CD14-positive monocyte (primary cell): ENCODE measurements around the gene SHD. TPM values are rescaled to one million over a fixed set of nuclear protein-coding genes. Genes with fewer than 3 reads are reported as not detected.
A peak's percentile ranks its signal among the peaks of the same experiment; 100 is the strongest.

ENCODE experiments used
- DNase-seq, 3 donors: peaks; one replicate each; pipeline ENCODE4 v3.0.0-alpha.2; 2011 to 2022
- H2AFZ ChIP-seq: 2 replicates; pipeline ENCODE4 v1.6.0; 2012; ENCODE audit warnings: mild to moderate bottlenecking, low read depth, low read length, inconsistent platforms; ENCODE audit not compliant: insufficient read depth, poor library complexity, severe bottlenecking
- H3K27ac ChIP-seq, 2 donors: 1 replicate in 1 of 2; 2 replicates in 1 of 2; pipeline ENCODE4 v1.5.1; 2012 to 2013; ENCODE audit warnings: low read length in 2 of 2, control low read depth in 1 of 2, inconsistent platforms in 1 of 2, low read depth in 1 of 2, mild to moderate bottlenecking in 1 of 2
- H3K27me3 ChIP-seq, 2 donors: one replicate each; pipeline versions ENCODE4 v1.6.0 to v1.6.1; 2011 to 2013; ENCODE audit warnings: low read length in 2 of 2; ENCODE audit not compliant: control insufficient read depth in 2 of 2, insufficient read depth in 2 of 2
- H3K36me3 ChIP-seq, 2 donors: replicated peaks in 1 of 2; 1 replicate in 1 of 2; 2 replicates in 1 of 2; pipeline versions ENCODE4 v1.5.1 to v1.6.1; 2012 to 2013; ENCODE audit warnings: low read length in 2 of 2, control low read depth in 1 of 2, inconsistent platforms in 1 of 2, mild to moderate bottlenecking in 1 of 2; ENCODE audit not compliant: insufficient read depth in 2 of 2, control insufficient read depth in 1 of 2
- H3K4me1 ChIP-seq, 2 donors: 1 replicate in 1 of 2; 2 replicates in 1 of 2; pipeline versions ENCODE4 v1.5.1 to v1.6.1; 2012 to 2013; ENCODE audit warnings: low read length in 2 of 2, control low read depth in 1 of 2, inconsistent platforms in 1 of 2, mild to moderate bottlenecking in 1 of 2, moderate library complexity in 1 of 2; ENCODE audit not compliant: insufficient read depth in 2 of 2, control insufficient read depth in 1 of 2
- H3K4me2 ChIP-seq: replicated peaks from 2 replicates; pipeline ENCODE3; 2012; ENCODE audit warnings: low read length, moderate library complexity, mild to moderate bottlenecking; ENCODE audit not compliant: poor library complexity, severe bottlenecking; ENCODE audit errors: extremely low read depth
- H3K4me3 ChIP-seq, 3 experiments: fragments of 200-600 bp in 1 of 3; sonication (generic) in 1 of 3; replicated peaks in 1 of 3; 1 replicate in 2 of 3; 2 replicates in 1 of 3; pipeline ENCODE4 v1.5.1; 2011 to 2013; ENCODE audit warnings: low read length in 3 of 3, mild to moderate bottlenecking in 3 of 3, control low read depth in 2 of 3, low read depth in 2 of 3, inconsistent platforms in 1 of 3, moderate library complexity in 1 of 3
- H3K79me2 ChIP-seq: 2 replicates; pipeline ENCODE4 v1.6.0; 2012; ENCODE audit warnings: mild to moderate bottlenecking, control low read depth, inconsistent platforms, low read length, moderate library complexity; ENCODE audit not compliant: insufficient read depth
- H3K9ac ChIP-seq: 2 replicates; pipeline ENCODE4 v1.6.0; 2017; ENCODE audit warnings: low read length, mild to moderate bottlenecking; ENCODE audit not compliant: insufficient read depth, poor library complexity, severe bottlenecking
- H3K9me3 ChIP-seq, 2 donors: replicated peaks in 1 of 2; 1 replicate in 1 of 2; 2 replicates in 1 of 2; pipeline versions ENCODE4 v1.5.1 to v1.6.1; 2012 to 2013; ENCODE audit warnings: low read length in 2 of 2, control low read depth in 1 of 2; ENCODE audit not compliant: control insufficient read depth in 1 of 2, insufficient read depth in 1 of 2
- H4K20me1 ChIP-seq: 2 replicates; pipeline ENCODE4 v1.6.0; 2012; ENCODE audit warnings: mild to moderate bottlenecking, low read length, control low read depth, moderate library complexity; ENCODE audit not compliant: insufficient read depth
- H3K27ac Mint-ChIP-seq, 7 donors: one replicate each; pipeline ENCODE4 v1.8.0; 2020; ENCODE audit warnings: mild to moderate bottlenecking in 7 of 7, mixed read lengths in 7 of 7, moderate library complexity in 6 of 7, inconsistent platforms in 2 of 7
- H3K27me3 Mint-ChIP-seq, 3 donors: one replicate each; pipeline ENCODE4 v1.8.0; 2021 to 2022; ENCODE audit warnings: low read depth in 3 of 3, mild to moderate bottlenecking in 3 of 3, mixed read lengths in 3 of 3, moderate library complexity in 3 of 3, inconsistent platforms in 1 of 3
- H3K36me3 Mint-ChIP-seq, 2 donors: one replicate each; pipeline ENCODE4 v1.8.0; 2020; ENCODE audit warnings: mixed read lengths in 2 of 2, inconsistent platforms in 1 of 2, mild to moderate bottlenecking in 1 of 2
- H3K4me1 Mint-ChIP-seq: one replicate; pipeline ENCODE4 v1.8.0; 2020; ENCODE audit warnings: mild to moderate bottlenecking, mixed read lengths
- H3K4me3 Mint-ChIP-seq, 2 donors: one replicate each; pipeline ENCODE4 v1.8.0; 2020; ENCODE audit warnings: mild to moderate bottlenecking in 2 of 2, mixed read lengths in 2 of 2, moderate library complexity in 1 of 2
- H3K9me3 Mint-ChIP-seq, 7 donors: one replicate each; pipeline ENCODE4 v1.8.0; 2020 to 2022; ENCODE audit warnings: mixed read lengths in 7 of 7, mild to moderate bottlenecking in 6 of 7, moderate library complexity in 6 of 7, inconsistent platforms in 2 of 7
- WGBS: methylation state at CpG from one replicate; pipeline ENCODE4 v1.1.5; 2013; ENCODE audit warnings: missing lambda C conversion rate; ENCODE audit not compliant: insufficient coverage; 5-methylcytosine and 5-hydroxymethylcytosine counted together
- intact Hi-C, 2 donors: fragments of 100-400 bp; cut with micrococcal nuclease; formaldehyde crosslinking; loops; one replicate each; pipeline versions ENCODE4 v1.15.0 to v1.15.1; 2023
- polyA plus RNA-seq, 3 donors: library from polyadenylated mRNA; depleted of rRNA in 1 of 3; unstranded in 2 of 3; stranded (reverse) in 1 of 3; fragments of 300-500 nt in 2 of 3; fragments of >200 nt in 1 of 3; fragmentation: Illumina TruSeq in 2 of 3; gene quantifications; 1 replicate in 2 of 3; 2 replicates in 1 of 3; pipeline ENCODE4 v1.2.3, GENCODE V29; 2012 to 2021
- TF ChIP-seq, protein P1 (sequence below): fragments of 200-600 bp; IDR thresholded peaks from one replicate; pipeline ENCODE4 v1.8.0; 2022; ENCODE audit warnings: antibody characterized with exemption, mild to moderate bottlenecking

SHD gene
- polyA plus RNA-seq, 3 donors, result not detected

DNA sequence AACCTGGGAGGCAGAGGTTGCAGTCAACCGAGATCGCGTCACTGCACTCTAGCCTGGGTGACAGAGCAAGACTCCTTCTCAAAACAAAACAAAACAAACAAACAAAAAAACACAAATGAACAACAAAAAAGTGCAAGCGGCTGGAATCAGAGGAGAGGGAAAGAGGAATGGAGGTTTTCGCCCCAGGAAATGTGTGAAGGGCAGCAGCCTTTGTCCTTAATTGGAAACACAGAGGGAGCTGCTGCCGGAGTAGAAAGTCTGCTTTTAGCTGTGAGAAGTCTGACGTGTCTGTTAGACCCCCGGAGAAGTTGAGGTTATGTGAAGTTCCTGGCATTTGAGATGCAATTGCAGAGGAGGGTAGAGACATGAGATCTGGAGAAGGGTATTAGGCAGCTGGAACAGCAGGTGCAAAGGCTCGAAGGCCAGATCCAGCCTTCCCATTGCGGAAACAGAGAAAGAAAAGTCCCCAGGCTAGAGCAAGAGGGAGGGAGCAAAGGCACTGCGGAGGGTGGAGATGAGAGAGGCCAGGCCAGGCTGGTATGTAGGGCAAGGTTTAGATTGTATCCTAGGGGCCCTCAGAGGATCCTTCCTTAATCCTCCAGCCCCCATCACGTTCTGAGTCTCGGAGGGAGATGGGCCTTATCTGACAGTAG lies 22.6 kb downstream of the SHD start:
- no peak overlapping the region for H3K9ac ChIP-seq
- H3K36me3 ChIP-seq, result no peaks in the 10 kb centered on the region
- H3K27ac Mint-ChIP-seq, result peak overlapping the region in 1 of 7 donors; percentile 23
- WGBS, result 18% methylated on average over 7 of the region's 13 CpGs
- H3K4me3 Mint-ChIP-seq, result no peak overlapping the region
- peak overlapping the region; percentile 64 for H2AFZ ChIP-seq
- H3K4me3 ChIP-seq, result no peak overlapping the region
- intact Hi-C loops, result no loop called here
- H3K4me1 ChIP-seq, result peaks cover 0 to 4% of the 10 kb centered on the region in 2 donors
- H4K20me1 ChIP-seq, result no peaks in the 10 kb centered on the region
- H3K4me1 Mint-ChIP-seq, result peaks cover 12% of the 10 kb centered on the region
- no peaks in the 10 kb centered on the region for H3K27me3 ChIP-seq
- peaks cover 0 to 2% (median 0%) of the 10 kb centered on the region in 7 donors for H3K9me3 Mint-ChIP-seq
- H3K4me2 ChIP-seq, result no peak overlapping the region
- no peak for DNase-seq
- no peaks in the 10 kb centered on the region for H3K36me3 Mint-ChIP-seq
- no peaks in the 10 kb centered on the region for H3K9me3 ChIP-seq
- peaks cover 3 to 8% (median 6%) of the 10 kb centered on the region in 3 donors for H3K27me3 Mint-ChIP-seq
- no peak overlapping the region for H3K27ac ChIP-seq
- no peaks in the 10 kb centered on the region for H3K79me2 ChIP-seq
- TF ChIP-seq, protein P1, sequence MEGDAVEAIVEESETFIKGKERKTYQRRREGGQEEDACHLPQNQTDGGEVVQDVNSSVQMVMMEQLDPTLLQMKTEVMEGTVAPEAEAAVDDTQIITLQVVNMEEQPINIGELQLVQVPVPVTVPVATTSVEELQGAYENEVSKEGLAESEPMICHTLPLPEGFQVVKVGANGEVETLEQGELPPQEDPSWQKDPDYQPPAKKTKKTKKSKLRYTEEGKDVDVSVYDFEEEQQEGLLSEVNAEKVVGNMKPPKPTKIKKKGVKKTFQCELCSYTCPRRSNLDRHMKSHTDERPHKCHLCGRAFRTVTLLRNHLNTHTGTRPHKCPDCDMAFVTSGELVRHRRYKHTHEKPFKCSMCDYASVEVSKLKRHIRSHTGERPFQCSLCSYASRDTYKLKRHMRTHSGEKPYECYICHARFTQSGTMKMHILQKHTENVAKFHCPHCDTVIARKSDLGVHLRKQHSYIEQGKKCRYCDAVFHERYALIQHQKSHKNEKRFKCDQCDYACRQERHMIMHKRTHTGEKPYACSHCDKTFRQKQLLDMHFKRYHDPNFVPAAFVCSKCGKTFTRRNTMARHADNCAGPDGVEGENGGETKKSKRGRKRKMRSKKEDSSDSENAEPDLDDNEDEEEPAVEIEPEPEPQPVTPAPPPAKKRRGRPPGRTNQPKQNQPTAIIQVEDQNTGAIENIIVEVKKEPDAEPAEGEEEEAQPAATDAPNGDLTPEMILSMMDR, result no peak

DNA sequence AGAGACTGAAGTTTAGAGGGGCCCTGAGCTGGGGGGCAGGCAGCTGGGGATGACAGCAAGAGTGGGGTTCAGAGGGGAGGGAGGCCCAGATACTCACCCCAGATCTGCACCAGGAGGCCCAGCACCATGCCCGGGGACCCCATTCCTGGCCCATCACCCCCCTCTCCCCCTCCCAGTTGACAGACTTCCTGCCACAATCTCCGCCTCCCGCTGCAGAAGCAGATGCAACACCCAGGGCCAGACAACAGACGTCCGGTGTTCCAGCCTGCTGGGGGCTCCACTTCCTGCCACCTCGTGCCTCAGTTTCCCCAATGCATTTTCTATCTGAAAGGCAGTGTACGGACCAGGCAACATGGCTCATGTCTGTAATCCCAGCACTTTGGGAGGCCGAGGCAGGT lies 23.2 kb downstream of the SHD start, which contains the start of gene TMIGD2:
Gene TMIGD2, minus strand, starts transcription at position 147 of the 398 bp plus-strand sequence. Its CDS starts 4 bp downstream, at position 143.
- 8% methylated on average over 8 of the region's 8 CpGs for WGBS
- no peak within 1 kb of the TSS for H3K4me3 ChIP-seq
- H3K9me3 ChIP-seq, result no peaks in the 10 kb centered on the region
- DNase-seq, result no peak
- TF ChIP-seq, protein P1, result no peak
- H3K27ac ChIP-seq, result no peak within 1 kb of the TSS
- Mint-ChIP-seq H3K4me3 (peak within 1 kb of the TSS in 1 of 2 donors; percentile 9), H3K36me3 (no peaks in the 10 kb centered on the region), H3K4me1 (peaks cover 12% of the 10 kb centered on the region), H3K27me3 (peaks cover 3 to 8% (median 6%) of the 10 kb centered on the region in 3 donors), H3K27ac (peak within 1 kb of the TSS in 1 of 7 donors; percentile 23), H3K9me3 (peaks cover 0 to 2% (median 0%) of the 10 kb centered on the region in 7 donors)
- H3K4me1 ChIP-seq, result peaks cover 0 to 4% of the 10 kb centered on the region in 2 donors
- H4K20me1 ChIP-seq, result no peaks in the 10 kb centered on the region
- H3K36me3 ChIP-seq, result no peaks in the 10 kb centered on the region
- H3K27me3 ChIP-seq, result no peaks in the 10 kb centered on the region
- no peak within 1 kb of the TSS for H3K4me2 ChIP-seq
- H3K79me2 ChIP-seq, result no peaks in the 10 kb centered on the region
- intact Hi-C loops, result no loop called here
- H2AFZ ChIP-seq, result peak within 1 kb of the TSS; percentile 64
- no peak within 1 kb of the TSS for H3K9ac ChIP-seq
